Caco-2 (cell line): ENCODE data around the gene DPH6. TPM values are rescaled to one million over a fixed set of nuclear protein-coding genes. Genes with fewer than 3 reads are reported as not detected.

Experiments
- BruUV-seq: library from RNA; stranded (reverse); fragments of 400-500 nt; replicated peaks from 2 replicates; lab custom pipeline; 2021; lab: Mats Ljungman, UMichigan
- CTCF ChIA-PET: fragments of 300-600 bp; sonication (Branson Sonifier 250); formaldehyde crosslinking; loops from one replicate; lab custom pipeline; 2022; ENCODE audit warnings: antibody characterized with exemption; lab: Charles Lee
- POLR2A ChIA-PET: fragments of 300-600 bp; sonication (Branson Sonifier 250); formaldehyde crosslinking; loops from one replicate; lab custom pipeline; 2022; ENCODE audit warnings: antibody characterized with exemption; lab: Charles Lee
- DNase-seq, 2 experiments: peaks; one replicate each; pipeline versions ENCODE4 v3.0.0 to v3.0.0-alpha.2; 2020 to 2022
- H3K27me3 ChIP-seq: replicated peaks from 2 replicates; pipeline ENCODE4 v1.6.0; 2011; ENCODE audit warnings: low read length; ENCODE audit not compliant: control insufficient read depth, insufficient read depth
- H3K36me3 ChIP-seq: 2 replicates; pipeline ENCODE4 v1.5.1; 2011; ENCODE audit warnings: low read length; ENCODE audit not compliant: control insufficient read depth, insufficient read depth
- H3K4me1 ChIP-seq: fragments of 250-450 bp; sonication (Bioruptor Pico); 2 replicates; pipeline ENCODE4 v1.5.1; 2020; ENCODE audit warnings: mild to moderate bottlenecking
- H3K4me3 ChIP-seq: 2 replicates; pipeline ENCODE4 v1.5.1; 2011; ENCODE audit warnings: low read depth, mild to moderate bottlenecking, control low read depth, low read length
- H3K9me3 ChIP-seq: fragments of 250-450 bp; sonication (Bioruptor Pico); 2 replicates; pipeline ENCODE4 v1.5.1; 2020; ENCODE audit warnings: mild to moderate bottlenecking, moderate library complexity
- H3K27ac Mint-ChIP-seq: one replicate; pipeline ENCODE4 v1.8.0; 2022; ENCODE audit warnings: mixed read lengths; ENCODE audit not compliant: unreplicated experiment
- H3K27me3 Mint-ChIP-seq: one replicate; pipeline ENCODE4 v1.8.0; 2022; ENCODE audit warnings: mixed read lengths; ENCODE audit not compliant: insufficient read depth, unreplicated experiment
- H3K36me3 Mint-ChIP-seq: one replicate; pipeline ENCODE4 v1.8.0; 2022; ENCODE audit warnings: mild to moderate bottlenecking, mixed read lengths; ENCODE audit not compliant: insufficient read depth, unreplicated experiment
- H3K4me1 Mint-ChIP-seq: one replicate; pipeline ENCODE4 v1.8.0; 2022; ENCODE audit warnings: low read depth, mixed read lengths; ENCODE audit not compliant: unreplicated experiment
- H3K4me3 Mint-ChIP-seq: one replicate; pipeline ENCODE4 v1.8.0; 2022; ENCODE audit warnings: mild to moderate bottlenecking, moderate library complexity, mixed read lengths; ENCODE audit not compliant: unreplicated experiment
- H3K9me3 Mint-ChIP-seq: one replicate; pipeline ENCODE4 v1.8.0; 2022; ENCODE audit warnings: mixed read lengths; ENCODE audit not compliant: unreplicated experiment
- CTCF ChIP-seq, 2 experiments: fragments of 200-600 bp in 1 of 2; IDR thresholded peaks; 1 replicate in 1 of 2; 2 replicates in 1 of 2; pipeline versions ENCODE4 v1.5.1 to v1.8.0; 2011 to 2022; ENCODE audit warnings: antibody characterized with exemption in 1 of 2, control low read depth in 1 of 2, inconsistent platforms in 1 of 2, low read depth in 1 of 2, low read length in 1 of 2, mild to moderate bottlenecking in 1 of 2, moderate library complexity in 1 of 2; ENCODE audit not compliant: insufficient read depth in 1 of 2, severe bottlenecking in 1 of 2, unreplicated experiment in 1 of 2
- intact Hi-C: fragments of 100-400 bp; cut with micrococcal nuclease; formaldehyde crosslinking; loops from one replicate; pipeline ENCODE4 v1.10.0; 2022; ENCODE audit not compliant: unreplicated experiment
- total RNA-seq: library from RNA; stranded (reverse); gene quantifications from 2 replicates; pipeline ENCODE4 v1.2.3, GENCODE V29; 2022

Gene DPH6
- total RNA-seq, 1 experiment from 2014 or later = 24.0 TPM

GRCh38 chr15:35507932-35508638 lies 37.9 kb downstream of the DPH6 start:
- TF ChIP-seq CTCF (IDR thresholded peaks at IDR 0.05; ENCODE audit: insufficient read depth in 1 of 2, low read depth in 1 of 2, low read length in 1 of 2, severe bottlenecking in 1 of 2, unreplicated experiment in 1 of 2) = no peak
- Histone ChIP-seq H3K36me3 (no peaks in the 10 kb centered on the region), H3K4me1 (no peaks in the 10 kb centered on the region), H3K4me3 (no peak overlapping the region), H3K9me3 (no peaks in the 10 kb centered on the region), H3K27me3 (no peaks in the 10 kb centered on the region)
- intact Hi-C loops = no loop called here
- Mint-ChIP-seq H3K4me3 (no peak overlapping the region), H3K9me3 (no peaks in the 10 kb centered on the region), H3K4me1 (no peaks in the 10 kb centered on the region), H3K27ac (no peak overlapping the region), H3K27me3 (no peaks in the 10 kb centered on the region), H3K36me3 (no peaks in the 10 kb centered on the region)
- no TSS peak for BruUV-seq
- ChIA-PET CTCF (no interaction called here), POLR2A (no interaction called here)
- no peak for DNase-seq

- no peaks in the 10 kb centered on the region for H3K36me3 ChIP-seq
- ChIA-PET CTCF (no interaction called here), POLR2A (no interaction called here)
- no peaks in the 10 kb centered on the region for H3K4me1 Mint-ChIP-seq
- H3K27me3 ChIP-seq = no peaks in the 10 kb centered on the region
- H3K4me3 Mint-ChIP-seq = no peak overlapping the region
- H3K9me3 ChIP-seq = no peaks in the 10 kb centered on the region
- no peaks in the 10 kb centered on the region for H3K9me3 Mint-ChIP-seq
- no peaks in the 10 kb centered on the region for H3K4me1 ChIP-seq
- DNase-seq = no peak
- no peaks in the 10 kb centered on the region for H3K36me3 Mint-ChIP-seq
- TF ChIP-seq CTCF (IDR thresholded peaks at IDR 0.05; ENCODE audit: insufficient read depth in 1 of 2, low read depth in 1 of 2, low read length in 1 of 2, severe bottlenecking in 1 of 2, unreplicated experiment in 1 of 2) = no peak
- no peak overlapping the region for H3K4me3 ChIP-seq
- no peaks in the 10 kb centered on the region for H3K27me3 Mint-ChIP-seq
- no TSS peak for BruUV-seq
- H3K27ac Mint-ChIP-seq = no peak overlapping the region
- intact Hi-C loops = no loop called here
These were observed 39.6 kb downstream of the DPH6 start for GRCh38 chr15:35506272-35506870.

- Histone ChIP-seq H3K4me1 (no peaks in the 10 kb centered on the region), H3K36me3 (no peaks in the 10 kb centered on the region), H3K4me3 (no peak overlapping the region), H3K9me3 (no peaks in the 10 kb centered on the region), H3K27me3 (no peaks in the 10 kb centered on the region)
- Mint-ChIP-seq H3K9me3 (no peaks in the 10 kb centered on the region), H3K27me3 (no peaks in the 10 kb centered on the region), H3K36me3 (no peaks in the 10 kb centered on the region), H3K4me1 (no peaks in the 10 kb centered on the region), H3K4me3 (no peak overlapping the region), H3K27ac (no peak overlapping the region)
- ChIA-PET POLR2A (no interaction called here), CTCF (no interaction called here)
- intact Hi-C loops = no loop called here
- DNase-seq = no peak
- no peak for TF ChIP-seq CTCF (IDR thresholded peaks at IDR 0.05; ENCODE audit: insufficient read depth in 1 of 2, low read depth in 1 of 2, low read length in 1 of 2, severe bottlenecking in 1 of 2, unreplicated experiment in 1 of 2)
- no TSS peak for BruUV-seq
These were observed 40.2 kb downstream of the DPH6 start for GRCh38 chr15:35505809-35506208.
